GM20000 (cell line): ENCODE data around the gene PEMT.

ENCODE experiments used
- DNase-seq: peaks from one replicate; pipeline ENCODE4 v3.0.0; 2012; ENCODE audit warnings: low spot score
- TF ChIP-seq, protein P1 (sequence below): IDR thresholded peaks from 2 replicates; pipeline ENCODE4 v1.5.1; 2012; ENCODE audit warnings: mild to moderate bottlenecking, control low read depth; ENCODE audit errors: extremely low read depth, missing control alignments

The PEMT gene

DNA sequence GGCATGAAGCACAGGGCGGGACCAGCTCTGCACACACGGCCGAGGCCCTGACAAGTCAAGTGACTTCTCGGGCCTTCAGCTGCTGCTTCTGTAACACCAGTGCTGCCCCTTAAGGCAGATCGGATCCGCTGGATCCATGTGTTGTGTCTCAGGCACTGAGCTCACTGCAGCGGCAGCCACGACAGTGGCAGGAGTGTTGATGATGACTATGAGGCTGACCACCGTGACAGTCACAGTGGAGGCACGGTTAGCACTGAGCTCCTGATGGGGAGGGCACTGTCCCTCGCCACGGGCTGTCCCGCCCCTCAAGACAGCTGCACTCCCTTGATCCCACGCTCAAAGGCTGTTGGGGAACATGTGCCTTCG, 29.4 kb downstream of the PEMT start:
- TF ChIP-seq, protein P1, sequence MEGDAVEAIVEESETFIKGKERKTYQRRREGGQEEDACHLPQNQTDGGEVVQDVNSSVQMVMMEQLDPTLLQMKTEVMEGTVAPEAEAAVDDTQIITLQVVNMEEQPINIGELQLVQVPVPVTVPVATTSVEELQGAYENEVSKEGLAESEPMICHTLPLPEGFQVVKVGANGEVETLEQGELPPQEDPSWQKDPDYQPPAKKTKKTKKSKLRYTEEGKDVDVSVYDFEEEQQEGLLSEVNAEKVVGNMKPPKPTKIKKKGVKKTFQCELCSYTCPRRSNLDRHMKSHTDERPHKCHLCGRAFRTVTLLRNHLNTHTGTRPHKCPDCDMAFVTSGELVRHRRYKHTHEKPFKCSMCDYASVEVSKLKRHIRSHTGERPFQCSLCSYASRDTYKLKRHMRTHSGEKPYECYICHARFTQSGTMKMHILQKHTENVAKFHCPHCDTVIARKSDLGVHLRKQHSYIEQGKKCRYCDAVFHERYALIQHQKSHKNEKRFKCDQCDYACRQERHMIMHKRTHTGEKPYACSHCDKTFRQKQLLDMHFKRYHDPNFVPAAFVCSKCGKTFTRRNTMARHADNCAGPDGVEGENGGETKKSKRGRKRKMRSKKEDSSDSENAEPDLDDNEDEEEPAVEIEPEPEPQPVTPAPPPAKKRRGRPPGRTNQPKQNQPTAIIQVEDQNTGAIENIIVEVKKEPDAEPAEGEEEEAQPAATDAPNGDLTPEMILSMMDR: no peak
- DNase-seq: no peak

- TF ChIP-seq, protein P1: no peak
- no peak for DNase-seq
Observed at GRCh38 chr17:17561408-17562145, 29.9 kb downstream of the PEMT start.

- TF ChIP-seq, protein P1: no peak
- no peak for DNase-seq
Observed at GRCh38 chr17:17560975-17561374, 30.5 kb downstream of the PEMT start.

- no peak for DNase-seq
- TF ChIP-seq, protein P1: no peak
Observed at GRCh38 chr17:17560167-17560566, 31.3 kb downstream of the PEMT start.

GRCh38 chr17:17559164-17559563, 32.3 kb downstream of the PEMT start:
- DNase-seq: no peak
- TF ChIP-seq, protein P1: no peak

GRCh38 chr17:17558431-17558830, 33.1 kb downstream of the PEMT start:
- no peak for DNase-seq
- TF ChIP-seq, protein P1: no peak

GRCh38 chr17:17557796-17558195, 33.7 kb downstream of the PEMT start:
- no peak for DNase-seq
- TF ChIP-seq, protein P1: no peak
